CD4-positive, CD25-positive, alpha-beta regulatory T cell (primary cell): ENCODE data around the gene PCSK4. TPM values are rescaled to one million over a fixed set of nuclear protein-coding genes. Genes with fewer than 3 reads are reported as not detected.
A peak's percentile ranks its signal among the peaks of the same experiment; 100 is the strongest.
"Not testable (repeated sequence)": the region's sequence is repeated elsewhere in the genome, so short reads cannot be mapped to it uniquely, and the experiment has no call there.

ENCODE experiments used
- ATAC-seq, 2 donors: fragments of 150-1000 bp; cut with Tn5 transposase; one replicate each; pipeline ENCODE4 v1.10.0; 2021; ENCODE audit warnings: low read depth in 2 of 2, moderate number of reproducible peaks in 2 of 2, moderate library complexity in 1 of 2
- DNase-seq, 3 donors: peaks; one replicate each; pipeline versions ENCODE4 v3.0.0 to v3.0.0-alpha.2; 2012 to 2022; ENCODE audit warnings: mixed read lengths in 1 of 3
- H3K27ac ChIP-seq: one replicate; pipeline ENCODE4 v1.7.0; 2013; ENCODE audit warnings: mild to moderate bottlenecking, low read length; ENCODE audit not compliant: insufficient read depth, poor library complexity, severe bottlenecking
- H3K27me3 ChIP-seq: one replicate; pipeline ENCODE4 v1.7.0; 2013; ENCODE audit warnings: low read length; ENCODE audit not compliant: control insufficient read depth, insufficient read depth
- H3K36me3 ChIP-seq: one replicate; pipeline ENCODE4 v1.7.0; 2013; ENCODE audit warnings: mild to moderate bottlenecking, low read length, moderate library complexity; ENCODE audit not compliant: control insufficient read depth, insufficient read depth
- H3K4me1 ChIP-seq: 2 replicates; pipeline ENCODE4 v1.7.0; 2013; ENCODE audit warnings: mild to moderate bottlenecking, low read length; ENCODE audit not compliant: insufficient read depth, control insufficient read depth, poor library complexity, severe bottlenecking
- H3K4me3 ChIP-seq: one replicate; pipeline ENCODE4 v1.7.0; 2013; ENCODE audit warnings: low read depth, mild to moderate bottlenecking, low read length, moderate library complexity
- H3K9me3 ChIP-seq, 2 experiments: 1 replicate in 1 of 2; 2 replicates in 1 of 2; pipeline ENCODE4 v1.7.0; 2013; ENCODE audit warnings: low read length in 2 of 2, mild to moderate bottlenecking in 1 of 2, moderate library complexity in 1 of 2; ENCODE audit not compliant: control insufficient read depth in 2 of 2
- H3K27ac Mint-ChIP-seq, 3 donors: one replicate each; pipeline ENCODE4 v1.8.0; 2020 to 2022; ENCODE audit warnings: mild to moderate bottlenecking in 3 of 3, mixed read lengths in 3 of 3, moderate library complexity in 2 of 3
- H3K27me3 Mint-ChIP-seq: one replicate; pipeline ENCODE4 v1.8.0; 2022; ENCODE audit warnings: mild to moderate bottlenecking, mixed read lengths
- H3K36me3 Mint-ChIP-seq: one replicate; pipeline ENCODE4 v1.8.0; 2020; ENCODE audit warnings: mixed read lengths
- H3K4me1 Mint-ChIP-seq, 4 donors: one replicate each; pipeline ENCODE4 v1.8.0; 2020 to 2022; ENCODE audit warnings: mixed read lengths in 4 of 4, mild to moderate bottlenecking in 1 of 4
- H3K4me3 Mint-ChIP-seq, 4 donors: one replicate each; pipeline ENCODE4 v1.8.0; 2020 to 2022; ENCODE audit warnings: mild to moderate bottlenecking in 4 of 4, mixed read lengths in 4 of 4, moderate library complexity in 3 of 4
- H3K9me3 Mint-ChIP-seq, 7 donors: one replicate each; pipeline ENCODE4 v1.8.0; 2020 to 2022; ENCODE audit warnings: mixed read lengths in 7 of 7, mild to moderate bottlenecking in 3 of 7, moderate library complexity in 2 of 7
- polyA plus RNA-seq, 4 donors: library from polyadenylated mRNA; unstranded; fragments of 300-500 nt; fragmentation: Illumina TruSeq; gene quantifications; one replicate each; pipeline ENCODE4 v1.2.3, GENCODE V29; 2021
- total RNA-seq: library from RNA; stranded (reverse); gene quantifications from one replicate; pipeline ENCODE4 v1.2.3, GENCODE V29; 2022

Gene PCSK4
- total and polyA plus RNA-seq, 5 donors from 2014 or later: 0.08 to 1.3 (median 0.79) TPM; not detected in 1

DNA sequence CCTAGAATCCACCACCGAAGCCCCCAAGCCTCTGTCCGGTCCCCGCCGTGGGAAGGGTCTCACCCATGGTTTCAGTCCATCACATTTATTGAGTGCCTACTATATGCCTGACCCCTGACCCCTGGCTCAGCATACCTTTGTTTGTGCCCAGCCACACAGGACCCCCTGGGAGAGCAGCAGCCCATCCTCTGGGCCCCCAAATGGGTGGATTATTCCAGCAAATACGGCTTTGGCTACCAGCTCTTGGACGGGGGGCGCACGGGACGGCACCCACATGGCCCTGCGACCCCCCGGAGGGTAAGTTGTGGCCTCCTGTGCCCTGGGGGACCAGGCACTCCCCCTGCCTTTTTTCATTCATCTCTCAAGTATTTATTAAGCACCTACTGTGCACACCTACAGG, 41.4 kb upstream of the PCSK4 start:
- DNase-seq (no peak), ATAC-seq (no peak)
- H3K27me3 Mint-ChIP-seq: peaks cover 7% of the 10 kb centered on the region
- H3K4me3 Mint-ChIP-seq: no peak overlapping the region
- no peaks in the 10 kb centered on the region for H3K36me3 ChIP-seq
- H3K27ac ChIP-seq: no peak overlapping the region
- H3K27me3 ChIP-seq: no peaks in the 10 kb centered on the region
- H3K9me3 Mint-ChIP-seq: peaks cover 0 to 1% (median 0%) of the 10 kb centered on the region in 7 donors
- no peaks in the 10 kb centered on the region for H3K9me3 ChIP-seq
- no peak overlapping the region for H3K4me3 ChIP-seq
- H3K36me3 Mint-ChIP-seq: no peaks in the 10 kb centered on the region
- no peaks in the 10 kb centered on the region for H3K4me1 Mint-ChIP-seq
- H3K27ac Mint-ChIP-seq: no peak overlapping the region
- no peaks in the 10 kb centered on the region for H3K4me1 ChIP-seq

DNA sequence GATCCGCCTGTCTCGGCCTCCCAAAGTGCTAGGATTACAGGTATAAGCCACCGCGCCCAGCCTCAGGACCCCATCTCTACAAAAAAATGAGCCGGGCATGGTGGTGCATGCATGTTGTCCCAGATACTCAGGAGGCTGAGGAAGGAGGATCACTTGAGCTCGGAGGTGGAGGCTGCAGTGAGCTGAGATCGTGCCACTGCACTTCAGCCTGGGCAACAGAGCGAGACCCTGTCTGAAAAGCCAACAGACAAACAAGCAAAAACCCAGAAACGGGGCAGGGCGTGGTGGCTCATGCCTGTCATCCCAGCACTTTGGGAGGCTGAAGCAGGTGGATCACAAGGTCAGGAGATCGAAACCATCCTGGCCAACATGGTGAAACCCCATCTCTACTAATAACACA, 40.7 kb upstream of the PCSK4 start:
- not testable (repeated sequence) for H3K4me3 Mint-ChIP-seq, H3K9me3 ChIP-seq, H3K27ac ChIP-seq, H3K27ac Mint-ChIP-seq, H3K36me3 ChIP-seq, DNase-seq, ATAC-seq, H3K4me1 Mint-ChIP-seq, H3K27me3 ChIP-seq, H3K9me3 Mint-ChIP-seq, H3K4me1 ChIP-seq, H3K36me3 Mint-ChIP-seq, H3K4me3 ChIP-seq
- H3K27me3 Mint-ChIP-seq: peaks cover 14% of the 10 kb centered on the region

DNA sequence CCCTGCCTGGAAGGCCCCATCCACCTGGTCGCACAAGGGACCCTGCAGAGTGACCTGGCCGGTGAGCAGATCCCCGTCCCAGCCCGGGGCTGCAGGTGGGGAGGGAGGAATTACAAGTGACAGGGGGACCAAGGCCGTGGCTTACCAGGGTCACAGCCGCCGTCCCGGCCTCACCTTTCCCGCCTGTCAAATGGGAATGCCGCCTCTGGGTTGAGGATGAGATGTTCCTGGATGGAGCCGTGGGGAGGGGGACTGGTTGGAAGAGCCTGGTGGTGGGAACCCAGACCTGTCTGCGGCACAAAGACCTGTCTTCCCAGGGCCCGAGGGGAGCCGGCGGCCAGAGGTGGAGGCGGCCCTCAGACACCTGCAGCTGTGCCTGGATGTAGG, 39.3 kb upstream of the PCSK4 start:
- Mint-ChIP-seq H3K27ac (no peak overlapping the region), H3K27me3 (peaks cover 23% of the 10 kb centered on the region), H3K9me3 (peaks cover 0 to 3% (median 0%) of the 10 kb centered on the region in 7 donors), H3K36me3 (no peaks in the 10 kb centered on the region), H3K4me1 (peaks cover 0 to 10% (median 3%) of the 10 kb centered on the region in 4 donors), H3K4me3 (no peak overlapping the region)
- H3K4me3 ChIP-seq: no peak overlapping the region
- ATAC-seq (no peak), DNase-seq (no peak)
- H3K9me3 ChIP-seq: no peaks in the 10 kb centered on the region
- H3K27me3 ChIP-seq: peaks cover 5% of the 10 kb centered on the region
- H3K36me3 ChIP-seq: no peaks in the 10 kb centered on the region
- H3K4me1 ChIP-seq: no peaks in the 10 kb centered on the region
- H3K27ac ChIP-seq: no peak overlapping the region

DNA sequence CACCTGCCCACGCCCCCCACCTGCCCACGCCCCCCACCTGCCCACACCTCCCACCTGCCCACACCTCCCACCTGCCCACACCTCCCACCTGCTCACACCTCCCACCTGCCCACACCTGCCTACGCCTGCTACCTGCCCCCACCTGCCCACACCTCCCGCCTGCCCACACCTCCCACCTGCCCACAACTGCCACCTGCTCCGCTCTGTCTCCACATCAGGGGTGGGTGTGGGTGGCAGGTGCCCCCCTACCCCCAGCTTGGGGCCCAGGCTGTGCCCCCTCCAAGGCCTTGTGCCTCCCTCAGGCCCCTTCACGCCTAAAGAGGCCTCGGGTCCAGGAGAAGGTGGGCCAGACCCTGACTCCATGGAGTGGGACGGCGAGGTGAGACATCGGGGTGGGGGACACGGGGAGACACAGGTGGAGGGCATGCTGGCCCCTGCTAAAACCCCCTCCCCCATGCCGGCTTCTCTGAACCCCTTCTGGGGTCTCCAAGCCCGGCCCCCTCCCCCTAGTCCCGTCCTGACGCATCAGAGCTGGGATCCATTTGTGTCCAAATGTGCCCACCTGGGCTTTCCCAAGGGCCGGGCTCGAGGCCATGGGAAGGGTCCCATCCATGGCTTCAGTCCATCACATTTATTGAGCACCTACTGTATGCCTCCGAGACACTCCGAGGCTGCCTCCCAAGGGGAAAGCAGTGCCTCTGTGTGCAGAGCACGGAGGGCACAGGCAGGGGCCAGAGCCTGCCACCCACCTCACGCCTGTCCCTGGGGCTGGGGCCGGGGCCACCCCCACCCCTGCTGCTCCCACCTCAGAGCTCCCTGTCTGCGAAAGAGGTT, 38.7 kb upstream of the PCSK4 start:
- Mint-ChIP-seq H3K36me3 (no peaks in the 10 kb centered on the region), H3K27ac (no peak overlapping the region), H3K9me3 (peaks cover 0 to 3% (median 0%) of the 10 kb centered on the region in 7 donors), H3K4me3 (no peak overlapping the region), H3K27me3 (peaks cover 23% of the 10 kb centered on the region), H3K4me1 (peaks cover 0 to 12% (median 3%) of the 10 kb centered on the region in 4 donors)
- Histone ChIP-seq H3K4me1 (no peaks in the 10 kb centered on the region), H3K27ac (no peak overlapping the region), H3K9me3 (no peaks in the 10 kb centered on the region), H3K27me3 (peaks cover 6% of the 10 kb centered on the region), H3K4me3 (no peak overlapping the region), H3K36me3 (no peaks in the 10 kb centered on the region)
- ATAC-seq (no peak), DNase-seq (no peak)

DNA sequence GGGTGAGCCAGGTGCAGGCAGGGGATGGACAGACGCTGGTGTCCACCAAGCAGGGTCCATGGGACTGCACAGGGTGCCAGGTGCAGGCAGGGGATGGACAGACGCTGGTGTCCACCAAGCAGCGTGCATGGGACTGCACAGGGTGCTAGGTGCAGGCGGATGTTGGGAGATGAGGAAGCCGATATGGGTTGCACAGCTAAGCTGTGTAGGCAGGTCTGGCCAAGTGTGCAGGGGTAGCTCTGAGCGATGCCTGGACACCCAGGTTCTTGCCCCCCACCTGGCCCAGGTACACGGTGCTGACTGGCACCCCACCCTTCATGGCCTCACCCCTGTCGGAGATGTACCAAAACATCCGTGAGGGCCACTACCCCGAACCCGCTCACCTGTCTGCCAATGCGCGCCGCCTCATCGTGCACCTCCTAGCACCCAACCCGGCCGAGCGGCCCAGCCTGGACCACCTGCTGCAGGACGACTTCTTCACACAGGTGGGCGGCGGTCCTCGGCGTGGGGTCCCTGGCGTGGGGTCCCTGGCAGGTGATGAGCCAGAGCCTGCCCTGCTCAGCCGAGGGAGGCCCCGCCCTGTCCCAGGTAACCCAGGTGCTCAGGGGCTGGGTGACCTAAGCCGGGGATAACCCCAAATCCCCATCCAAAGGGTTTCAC, 37.6 kb upstream of the PCSK4 start:
- peaks cover 0 to 3% (median 0%) of the 10 kb centered on the region in 7 donors for H3K9me3 Mint-ChIP-seq
- H3K4me1 Mint-ChIP-seq: peaks cover 0 to 12% (median 3%) of the 10 kb centered on the region in 4 donors
- H3K36me3 Mint-ChIP-seq: no peaks in the 10 kb centered on the region
- no peak overlapping the region for H3K4me3 ChIP-seq
- ATAC-seq (no peak), DNase-seq (no peak)
- H3K36me3 ChIP-seq: no peaks in the 10 kb centered on the region
- peaks cover 6% of the 10 kb centered on the region for H3K27me3 ChIP-seq
- no peaks in the 10 kb centered on the region for H3K9me3 ChIP-seq
- no peak overlapping the region for H3K27ac ChIP-seq
- no peak overlapping the region for H3K4me3 Mint-ChIP-seq
- no peak overlapping the region for H3K27ac Mint-ChIP-seq
- peaks cover 32% of the 10 kb centered on the region for H3K27me3 Mint-ChIP-seq
- no peaks in the 10 kb centered on the region for H3K4me1 ChIP-seq

DNA sequence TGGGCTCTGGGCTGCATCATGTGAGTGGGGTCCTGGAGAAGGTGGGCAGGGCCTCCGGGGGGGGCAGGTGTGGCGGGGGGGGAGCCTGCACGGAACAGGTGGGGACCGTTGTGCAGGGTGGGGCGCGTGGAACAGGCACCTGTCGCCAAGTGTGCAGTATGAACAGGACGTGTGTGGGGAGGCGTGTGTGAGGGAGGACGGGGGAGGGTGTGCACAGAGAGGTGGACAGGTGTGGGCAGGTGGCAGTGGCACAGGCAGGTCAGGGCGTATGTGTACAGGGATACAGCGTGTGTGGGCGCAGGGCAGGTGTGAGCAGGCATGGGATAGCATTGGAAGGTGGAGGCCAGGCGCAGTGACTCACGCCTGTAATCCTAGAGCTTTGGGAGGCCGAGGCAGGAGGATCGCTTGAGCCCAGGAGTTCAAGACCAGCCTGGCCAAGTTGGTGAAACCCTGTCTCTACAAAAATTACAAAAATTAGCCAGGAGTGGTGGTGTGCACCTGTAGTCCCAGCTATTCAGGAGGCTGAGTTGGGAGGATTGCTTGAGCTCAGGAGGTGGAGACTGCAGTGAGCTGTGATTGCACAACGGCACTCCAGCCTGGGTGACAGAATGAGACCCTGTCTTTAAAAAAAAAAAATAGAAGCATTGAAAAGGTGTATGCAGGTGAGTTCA, 37.0 kb upstream of the PCSK4 start:
- H3K9me3 Mint-ChIP-seq: peaks cover 0 to 3% (median 0%) of the 10 kb centered on the region in 7 donors
- Histone ChIP-seq H3K27ac (no peak overlapping the region), H3K9me3 (no peaks in the 10 kb centered on the region), H3K4me3 (no peak overlapping the region), H3K27me3 (peaks cover 6% of the 10 kb centered on the region), H3K4me1 (no peaks in the 10 kb centered on the region), H3K36me3 (no peaks in the 10 kb centered on the region)
- no peak overlapping the region for H3K4me3 Mint-ChIP-seq
- peaks cover 33% of the 10 kb centered on the region for H3K27me3 Mint-ChIP-seq
- ATAC-seq (no peak), DNase-seq (no peak)
- H3K4me1 Mint-ChIP-seq: peaks cover 0 to 12% (median 3%) of the 10 kb centered on the region in 4 donors
- no peak overlapping the region for H3K27ac Mint-ChIP-seq
- no peaks in the 10 kb centered on the region for H3K36me3 Mint-ChIP-seq

DNA sequence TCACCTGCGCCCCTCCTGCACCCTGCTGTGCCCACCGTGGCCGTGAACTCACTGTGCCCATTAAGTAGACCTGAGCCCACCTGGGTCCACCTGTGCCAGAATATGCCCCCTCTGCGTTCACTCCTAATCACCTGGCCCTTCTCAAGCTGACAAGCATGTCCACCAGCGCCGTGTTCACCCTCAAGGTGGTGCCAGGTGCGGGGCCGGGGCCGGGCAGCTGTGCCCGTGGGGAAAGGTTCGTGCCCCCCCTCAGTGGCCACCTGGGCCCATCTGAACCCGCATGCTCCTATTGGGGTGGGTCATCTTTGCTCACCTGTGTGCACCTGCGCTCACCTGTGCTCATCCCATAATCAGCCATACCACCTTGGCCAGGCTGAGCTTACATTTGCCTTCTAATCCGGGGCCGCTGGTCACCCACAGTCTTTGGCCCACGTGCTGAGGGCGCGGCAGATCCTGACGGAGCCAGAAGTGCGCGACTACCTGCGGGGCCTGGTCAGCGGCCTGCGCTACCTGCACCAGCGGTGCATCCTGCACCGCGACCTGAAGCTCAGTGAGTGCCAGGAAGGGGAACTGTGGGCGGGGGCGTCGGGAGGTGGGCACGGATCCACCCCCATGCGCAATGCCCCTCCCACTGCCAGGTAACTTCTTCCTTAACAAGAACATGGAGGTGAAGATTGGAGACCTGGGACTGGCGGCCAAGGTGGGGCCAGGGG, 36.1 kb upstream of the PCSK4 start:
- H3K4me3 Mint-ChIP-seq: peak overlapping the region in 1 of 4 donors; percentile 52
- Histone ChIP-seq H3K4me3 (no peak overlapping the region), H3K4me1 (no peaks in the 10 kb centered on the region), H3K27ac (no peak overlapping the region), H3K9me3 (no peaks in the 10 kb centered on the region), H3K36me3 (no peaks in the 10 kb centered on the region), H3K27me3 (peaks cover 6% of the 10 kb centered on the region)
- H3K27ac Mint-ChIP-seq: no peak overlapping the region
- no peak for DNase-seq
- peaks cover 0 to 12% (median 3%) of the 10 kb centered on the region in 4 donors for H3K4me1 Mint-ChIP-seq
- H3K9me3 Mint-ChIP-seq: peaks cover 0 to 3% (median 0%) of the 10 kb centered on the region in 7 donors
- H3K36me3 Mint-ChIP-seq: no peaks in the 10 kb centered on the region
- ATAC-seq: no peak
- H3K27me3 Mint-ChIP-seq: peaks cover 33% of the 10 kb centered on the region
